ENCODE data around the gene DOK4.
"Not testable (repeated sequence)": the region's sequence is repeated elsewhere in the genome, so short reads cannot be mapped to it uniquely, and the experiment has no call there.

DOK4 gene

GRCh38 chr16:57503366-57503765 is 17.1 kb upstream of the DOK4 start:
- DNase-seq (ENCODE audit: insufficient read length, low spot score) (no peak), FAIRE-seq (no peak)

- DNase-seq (ENCODE audit: insufficient read length, low spot score) = no peak
- FAIRE-seq = no peak
Observed at GRCh38 chr16:57502048-57502775, 15.9 kb upstream of the DOK4 start.

- no peak for DNase-seq (ENCODE audit: insufficient read length, low spot score)
- no peak for FAIRE-seq
Observed at GRCh38 chr16:57501492-57501891, 15.2 kb upstream of the DOK4 start.

GRCh38 chr16:57500578-57501111 is 14.4 kb upstream of the DOK4 start:
- DNase-seq (ENCODE audit: insufficient read length, low spot score) = no peak
- FAIRE-seq = no peak

GRCh38 chr16:57499941-57500340 is 13.6 kb upstream of the DOK4 start:
- not testable (repeated sequence) for DNase-seq (ENCODE audit: insufficient read length, low spot score); FAIRE-seq

- DNase-seq (ENCODE audit: insufficient read length, low spot score) (no peak), FAIRE-seq (no peak)
Observed at GRCh38 chr16:57498031-57498430, 11.7 kb upstream of the DOK4 start.

GRCh38 chr16:57497121-57497520 is 10.8 kb upstream of the DOK4 start:
- DNase-seq (ENCODE audit: insufficient read length, low spot score) = no peak

GRCh38 chr16:57493767-57494166 is 7.5 kb upstream of the DOK4 start:
- no peak for DNase-seq (ENCODE audit: insufficient read length, low spot score)
- no peak for FAIRE-seq

More at GRCh38 chr16:57497121-57497520, 10.8 kb upstream of the DOK4 start:
- no peak for FAIRE-seq

- no peak for FAIRE-seq
- DNase-seq (ENCODE audit: insufficient read length, low spot score) = no peak
Observed at GRCh38 chr16:57489229-57489628, 2.9 kb upstream of the DOK4 start.

GRCh38 chr16:57486858-57487834 is 853 bp upstream of the DOK4 start:
- DNase-seq (ENCODE audit: insufficient read length, low spot score) (no peak), FAIRE-seq (peak; percentile 14)

- no peak for FAIRE-seq
- DNase-seq (ENCODE audit: insufficient read length, low spot score) = no peak
Observed at GRCh38 chr16:57485091-57485915, 990 bp downstream of the DOK4 start.

- FAIRE-seq (no peak), DNase-seq (ENCODE audit: insufficient read length, low spot score) (no peak)
Observed at GRCh38 chr16:57484515-57485005, 1.7 kb downstream of the DOK4 start.

GRCh38 chr16:57483725-57484514 is 2.4 kb downstream of the DOK4 start:
- DNase-seq (ENCODE audit: insufficient read length, low spot score) = no peak
- FAIRE-seq = no peak

- DNase-seq (ENCODE audit: insufficient read length, low spot score) (no peak), FAIRE-seq (no peak)
Observed at GRCh38 chr16:57482845-57483545, 3.3 kb downstream of the DOK4 start.

- no peak for FAIRE-seq
- no peak for DNase-seq (ENCODE audit: insufficient read length, low spot score)
Observed at GRCh38 chr16:57481421-57481820, 4.9 kb downstream of the DOK4 start.

GRCh38 chr16:57480754-57481230 is 5.5 kb downstream of the DOK4 start:
- no peak for FAIRE-seq
- no peak for DNase-seq (ENCODE audit: insufficient read length, low spot score)

- FAIRE-seq (no peak), DNase-seq (ENCODE audit: insufficient read length, low spot score) (no peak)
Observed at GRCh38 chr16:57479976-57480753, 6.1 kb downstream of the DOK4 start.

All from GM19239 (cell line).